ENCODE data around the gene GPBP1. TPM values are rescaled to one million over a fixed set of nuclear protein-coding genes. Genes with fewer than 3 reads are reported as not detected.
"Not testable (repeated sequence)": the region's sequence is repeated elsewhere in the genome, so short reads cannot be mapped to it uniquely, and the experiment has no call there.

The GPBP1 gene
- total and polyA plus RNA-seq, 8 donors, result 23.4 to 54.0 (median 29.0) TPM

DNA sequence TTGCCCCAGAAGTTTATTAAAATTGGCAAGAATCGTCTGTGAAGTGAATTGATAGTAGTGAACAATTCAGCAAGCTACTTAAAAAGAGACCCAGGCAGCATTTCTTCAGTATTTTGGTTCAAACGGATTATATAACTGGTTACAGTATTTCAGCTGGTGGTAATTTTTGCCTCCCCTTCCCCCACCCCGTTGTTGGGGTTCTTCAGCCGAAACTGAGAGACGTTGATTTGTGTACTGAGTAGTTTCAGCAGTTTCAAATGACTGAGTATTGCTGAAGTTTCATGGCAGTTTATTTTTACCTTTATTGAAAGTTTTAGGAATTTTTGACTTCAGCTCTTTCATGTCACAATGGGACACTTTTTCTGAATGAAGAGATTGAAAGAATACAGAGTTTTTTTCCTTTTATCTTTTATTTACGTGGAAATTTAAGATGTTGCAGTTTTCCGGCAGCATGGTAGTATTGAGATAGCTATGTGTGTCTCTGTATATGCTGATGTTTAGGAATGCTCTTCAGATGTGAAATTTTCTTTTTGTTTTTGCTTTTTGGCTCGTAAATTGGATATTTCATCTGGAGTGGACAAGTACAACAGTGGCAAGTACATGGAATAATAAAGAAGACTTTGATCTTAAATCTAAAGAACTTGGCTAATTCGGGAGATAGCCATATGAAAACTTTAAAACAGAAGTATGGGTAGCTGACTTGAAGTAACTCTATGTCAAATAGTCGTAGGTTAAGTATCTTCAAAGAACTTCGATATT, 1.9 kb downstream of the GPBP1 start:
- no peaks in the 10 kb centered on the region for H3K36me3 ChIP-seq
- peak overlapping the region in 3 of 4 donors; percentile 60 to 95 (median 82) for H3K4me3 ChIP-seq
- no peak for DNase-seq
- peak overlapping the region in 3 of 4 donors; percentile 95 to 100 (median 97) for H3K27ac ChIP-seq
- 1 to 3% methylated on average over 11 of the region's 11 CpGs for WGBS, 2 donors
- intact Hi-C loops (cut with DNase I), result no loop called here
- TF ChIP-seq, protein P1, sequence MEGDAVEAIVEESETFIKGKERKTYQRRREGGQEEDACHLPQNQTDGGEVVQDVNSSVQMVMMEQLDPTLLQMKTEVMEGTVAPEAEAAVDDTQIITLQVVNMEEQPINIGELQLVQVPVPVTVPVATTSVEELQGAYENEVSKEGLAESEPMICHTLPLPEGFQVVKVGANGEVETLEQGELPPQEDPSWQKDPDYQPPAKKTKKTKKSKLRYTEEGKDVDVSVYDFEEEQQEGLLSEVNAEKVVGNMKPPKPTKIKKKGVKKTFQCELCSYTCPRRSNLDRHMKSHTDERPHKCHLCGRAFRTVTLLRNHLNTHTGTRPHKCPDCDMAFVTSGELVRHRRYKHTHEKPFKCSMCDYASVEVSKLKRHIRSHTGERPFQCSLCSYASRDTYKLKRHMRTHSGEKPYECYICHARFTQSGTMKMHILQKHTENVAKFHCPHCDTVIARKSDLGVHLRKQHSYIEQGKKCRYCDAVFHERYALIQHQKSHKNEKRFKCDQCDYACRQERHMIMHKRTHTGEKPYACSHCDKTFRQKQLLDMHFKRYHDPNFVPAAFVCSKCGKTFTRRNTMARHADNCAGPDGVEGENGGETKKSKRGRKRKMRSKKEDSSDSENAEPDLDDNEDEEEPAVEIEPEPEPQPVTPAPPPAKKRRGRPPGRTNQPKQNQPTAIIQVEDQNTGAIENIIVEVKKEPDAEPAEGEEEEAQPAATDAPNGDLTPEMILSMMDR (IDR thresholded peaks at IDR 0.05), result no peak
- no peak for ATAC-seq
- no peaks in the 10 kb centered on the region for H3K9me3 ChIP-seq
- no peak for FAIRE-seq
- no peaks in the 10 kb centered on the region for H3K27me3 ChIP-seq
- peaks cover 4 to 44% (median 5%) of the 10 kb centered on the region in 3 donors for H3K4me1 ChIP-seq

DNA sequence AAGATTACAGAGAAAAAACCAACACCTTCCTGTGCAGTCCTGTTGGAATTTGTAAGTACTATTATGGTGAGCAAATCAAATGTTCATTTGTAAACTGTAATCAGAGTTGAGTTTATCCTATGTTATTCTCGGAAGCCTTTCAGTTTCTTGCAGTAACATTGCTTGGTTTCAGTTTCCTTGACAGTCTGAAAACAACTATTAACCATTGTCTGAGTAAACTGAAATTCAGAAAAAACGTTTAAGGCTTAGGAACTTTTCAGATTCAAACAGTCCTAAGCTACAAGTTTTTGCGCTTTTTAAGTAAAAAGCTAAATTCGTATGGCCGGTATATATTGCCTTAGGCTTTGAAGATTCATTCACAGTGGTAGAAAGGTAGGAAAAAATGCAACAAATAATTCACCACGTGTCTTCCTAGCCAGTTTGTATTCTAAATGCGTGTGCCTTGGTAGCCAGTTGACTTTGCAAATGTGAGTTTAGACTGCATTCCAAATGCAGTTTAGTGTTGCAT, 2.5 kb downstream of the GPBP1 start:
- intact Hi-C loops (cut with DNase I), result no loop called here
- 2% methylated on average over 7 of the region's 7 CpGs for WGBS, 2 donors
- DNase-seq (no peak), FAIRE-seq (no peak), ATAC-seq (peak in 3 of 4 donors; percentile 3 to 13 (median 8))
- H3K9me3 ChIP-seq, result no peaks in the 10 kb centered on the region
- H3K27ac ChIP-seq, result peak overlapping the region in 3 of 4 donors; percentile 10 to 100 (median 95)
- H3K27me3 ChIP-seq, result no peaks in the 10 kb centered on the region
- TF ChIP-seq, protein P1 (IDR thresholded peaks at IDR 0.05), result no peak
- H3K36me3 ChIP-seq, result no peaks in the 10 kb centered on the region
- peaks cover 4 to 45% (median 5%) of the 10 kb centered on the region in 3 donors for H3K4me1 ChIP-seq
- H3K4me3 ChIP-seq, result peak overlapping the region in 3 of 4 donors; percentile 60 to 95 (median 82)

DNA sequence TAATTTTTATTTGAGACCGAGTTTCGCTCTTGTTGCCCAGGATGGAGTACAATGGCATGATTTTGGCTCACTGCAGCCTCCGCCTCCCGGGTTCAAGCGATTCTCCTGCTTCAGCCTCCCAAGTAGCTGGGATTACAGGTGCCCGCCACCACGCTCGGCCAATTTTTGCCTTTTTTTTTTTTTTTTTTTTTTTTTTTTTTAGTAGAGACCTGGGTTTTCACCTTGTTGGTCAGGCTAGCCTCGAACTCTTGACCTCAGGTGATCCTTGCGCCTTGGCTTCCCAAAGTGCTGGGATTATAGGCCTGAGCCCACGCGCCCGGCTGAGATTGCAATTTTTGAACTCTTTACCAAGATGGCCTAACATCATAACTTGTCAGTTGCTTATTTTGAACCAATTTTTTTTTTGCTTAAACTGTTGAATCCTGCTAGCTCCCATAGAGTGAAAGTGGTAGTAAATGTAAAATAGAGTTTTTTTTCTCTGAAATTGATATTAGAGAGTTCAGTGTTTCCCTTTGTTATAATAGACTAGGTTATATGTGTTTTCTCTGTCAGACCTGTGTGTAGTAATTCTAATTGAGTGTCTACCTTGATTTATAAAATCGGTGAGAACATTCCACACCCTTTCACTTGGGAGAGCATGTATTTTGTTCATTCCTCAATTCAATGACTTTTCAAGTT, 3.8 kb downstream of the GPBP1 start:
- FAIRE-seq (no peak), DNase-seq (no peak), ATAC-seq (no peak)
- no peaks in the 10 kb centered on the region for H3K36me3 ChIP-seq
- H3K27me3 ChIP-seq, result no peaks in the 10 kb centered on the region
- H3K4me1 ChIP-seq, result peaks cover 4 to 45% (median 9%) of the 10 kb centered on the region in 3 donors
- intact Hi-C loops (cut with DNase I), result no loop called here
- TF ChIP-seq, protein P1 (IDR thresholded peaks at IDR 0.05), result no peak
- H3K4me3 ChIP-seq, result peak overlapping the region in 3 of 4 donors; percentile 11 to 95 (median 60)
- H3K27ac ChIP-seq, result peak overlapping the region in 1 of 4 donors; percentile 95
- 79 to 86% methylated on average over 14 of the region's 14 CpGs for WGBS, 2 donors
- H3K9me3 ChIP-seq, result no peaks in the 10 kb centered on the region

DNA sequence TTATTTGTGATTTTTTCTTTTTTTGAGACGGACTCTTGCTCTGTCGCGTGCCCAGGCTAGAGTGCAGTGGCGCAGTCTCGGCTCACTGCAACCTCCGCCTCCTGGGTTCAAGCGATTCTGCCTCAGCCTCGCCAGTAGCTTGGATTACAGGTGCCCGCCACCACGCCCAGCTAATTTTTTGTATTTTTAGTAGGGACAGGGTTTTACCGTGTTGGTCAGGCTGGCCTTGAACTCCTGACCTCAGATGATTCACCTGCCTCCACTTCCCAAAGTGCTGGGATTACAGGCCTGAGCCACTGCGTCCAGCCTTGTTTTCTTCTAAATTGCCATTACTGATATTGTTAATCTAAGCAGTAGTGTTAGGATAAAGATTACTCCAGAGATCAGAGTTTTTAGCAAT, 4.4 kb downstream of the GPBP1 start:
- intact Hi-C loops (cut with DNase I); H3K27me3 ChIP-seq; DNase-seq; H3K27ac ChIP-seq; FAIRE-seq; ATAC-seq; H3K9me3 ChIP-seq; H3K36me3 ChIP-seq: not testable (repeated sequence)
- peaks cover 4 to 45% (median 9%) of the 10 kb centered on the region in 3 donors for H3K4me1 ChIP-seq
- WGBS, 2 donors, result 38 to 51% methylated on average over 12 of the region's 12 CpGs
- H3K4me3 ChIP-seq, result peak overlapping the region in 3 of 4 donors; percentile 11 to 95 (median 60)

Measured in pancreas (tissue), 10 donors.